ENCODE measurements around the gene ASCC1. TPM values are rescaled to one million over a fixed set of nuclear protein-coding genes. Genes with fewer than 3 reads are reported as not detected.

Gene ASCC1
- total and polyA plus RNA-seq, 7 experiments from 2014 or later, result 19.4 to 33.1 (median 24.4) TPM

- peaks cover 5 to 10% of the 10 kb centered on the region in 2 donors for H3K4me1 ChIP-seq (ENCODE audit: control insufficient read depth in 2 of 2, insufficient read depth in 2 of 2, low read length in 2 of 2)
- Mint-ChIP-seq H3K27me3 (no peaks in the 10 kb centered on the region), H3K4me3 (peak overlapping the region in 7 of 10 donors; percentile 0 to 65 (median 56)), H3K36me3 (peaks cover 4 to 32% (median 18%) of the 10 kb centered on the region in 5 donors), H3K27ac (peak overlapping the region; percentile 26 to 84 (median 72)), H3K4me1 (peaks cover 21 to 79% (median 63%) of the 10 kb centered on the region in 7 donors), H3K9me3 (no peaks in the 10 kb centered on the region)
- intact Hi-C loops (cut with micrococcal nuclease), result no loop called here
- ATAC-seq (no peak), DNase-seq (no peak)
- ChIA-PET POLR2A (interaction anchor here (0.7 to 2.9 kb wide), 5 partner anchors 11 to 93 kb away, joined by 3 to 14 read pairs (median 7); partner anchors contain the start of genes ANAPC16, ASCC1 and SPOCK2), CTCF (interaction anchor here (0.6 to 1.8 kb wide), 9 partner anchors 9 to 213 kb away, joined by 3 to 8 read pairs (median 3); no protein-coding TSS in a partner anchor)
- no peak overlapping the region for H3K4me3 ChIP-seq (ENCODE audit: low read length)
- no peaks in the 10 kb centered on the region for H3K9me3 ChIP-seq (ENCODE audit: control insufficient read depth in 2 of 3, low read length in 3 of 3)
- H3K27ac ChIP-seq (ENCODE audit: low read depth, low read length), result no peak overlapping the region
- H3K36me3 ChIP-seq (ENCODE audit: control insufficient read depth in 2 of 3, insufficient read depth in 3 of 3, low read length in 3 of 3), result no peaks in the 10 kb centered on the region
- no peaks in the 10 kb centered on the region for H3K27me3 ChIP-seq (ENCODE audit: control insufficient read depth in 2 of 2, insufficient read depth in 2 of 2, low read length in 2 of 2)
Measured at GRCh38 chr10:72122221-72122620, 93.9 kb downstream of the ASCC1 start.

- Mint-ChIP-seq H3K4me3 (peak overlapping the region in 9 of 10 donors; percentile 0 to 65 (median 39)), H3K27me3 (no peaks in the 10 kb centered on the region), H3K27ac (peak overlapping the region in 7 of 9 donors; percentile 51 to 84 (median 74)), H3K36me3 (peaks cover 4 to 33% (median 22%) of the 10 kb centered on the region in 5 donors), H3K9me3 (peaks cover 0 to 4% (median 0%) of the 10 kb centered on the region in 11 donors), H3K4me1 (peaks cover 18 to 77% (median 60%) of the 10 kb centered on the region in 7 donors)
- ChIA-PET CTCF (interaction anchor here (1.8 kb wide), 1 partner anchor 13 kb away, joined by 8 read pairs; no protein-coding TSS in a partner anchor), POLR2A (interaction anchor here (0.6 to 2.9 kb wide), 2 partner anchors 13 to 36 kb away, joined by 3 to 14 read pairs; no protein-coding TSS in a partner anchor)
- Histone ChIP-seq H3K27me3 (ENCODE audit: control insufficient read depth in 2 of 2, insufficient read depth in 2 of 2, low read length in 2 of 2) (no peaks in the 10 kb centered on the region), H3K4me1 (ENCODE audit: control insufficient read depth in 2 of 2, insufficient read depth in 2 of 2, low read length in 2 of 2) (peaks cover 5 to 10% of the 10 kb centered on the region in 2 donors), H3K4me3 (ENCODE audit: low read length) (no peak overlapping the region), H3K9me3 (ENCODE audit: control insufficient read depth in 2 of 3, low read length in 3 of 3) (no peaks in the 10 kb centered on the region), H3K27ac (ENCODE audit: low read depth, low read length) (no peak overlapping the region), H3K36me3 (ENCODE audit: control insufficient read depth in 2 of 3, insufficient read depth in 3 of 3, low read length in 3 of 3) (no peaks in the 10 kb centered on the region)
- DNase-seq, result no peak
- intact Hi-C loops (cut with micrococcal nuclease), result no loop called here
- no peak for ATAC-seq
Measured at GRCh38 chr10:72121389-72121788, 94.7 kb downstream of the ASCC1 start.

GRCh38 chr10:72116372-72116771 is 99.7 kb downstream of the ASCC1 start:
- no peak for DNase-seq
- CTCF ChIA-PET, result interaction anchor here (0.7 to 2.0 kb wide), 4 partner anchors 10 to 43 kb away, joined by 3 to 10 read pairs (median 4); no protein-coding TSS in a partner anchor
- Histone ChIP-seq H3K27ac (ENCODE audit: low read depth, low read length) (no peak overlapping the region), H3K36me3 (ENCODE audit: control insufficient read depth in 2 of 3, insufficient read depth in 3 of 3, low read length in 3 of 3) (no peaks in the 10 kb centered on the region), H3K27me3 (ENCODE audit: control insufficient read depth in 2 of 2, insufficient read depth in 2 of 2, low read length in 2 of 2) (no peaks in the 10 kb centered on the region), H3K4me3 (ENCODE audit: low read length) (no peak overlapping the region), H3K4me1 (ENCODE audit: control insufficient read depth in 2 of 2, insufficient read depth in 2 of 2, low read length in 2 of 2) (no peaks in the 10 kb centered on the region), H3K9me3 (ENCODE audit: control insufficient read depth in 2 of 3, low read length in 3 of 3) (no peaks in the 10 kb centered on the region)
- intact Hi-C loops (cut with micrococcal nuclease), result no loop called here
- H3K36me3 Mint-ChIP-seq, result peaks cover 9 to 50% (median 34%) of the 10 kb centered on the region in 5 donors
- peaks cover 14 to 69% (median 49%) of the 10 kb centered on the region in 7 donors for H3K4me1 Mint-ChIP-seq
- H3K27me3 Mint-ChIP-seq, result no peaks in the 10 kb centered on the region
- H3K27ac Mint-ChIP-seq, result peak overlapping the region in 1 of 9 donors; percentile 46
- peak overlapping the region in 1 of 10 donors; percentile 23 for H3K4me3 Mint-ChIP-seq
- no peak for ATAC-seq
- H3K9me3 Mint-ChIP-seq, result peaks cover 0 to 6% (median 0%) of the 10 kb centered on the region in 11 donors
- POLR2A ChIA-PET, result interaction anchor here (0.6 to 3.4 kb wide), 4 partner anchors 8 to 220 kb away, joined by 3 to 19 read pairs (median 10); partner anchors contain the start of gene SPOCK2

GRCh38 chr10:72114706-72115450 is 101.2 kb downstream of the ASCC1 start:
- POLR2A ChIA-PET, result interaction anchor here (0.6 to 3.4 kb wide), 6 partner anchors 10 to 45 kb away, joined by 3 to 19 read pairs (median 4); partner anchors contain the start of gene SPOCK2
- peak overlapping the region in 1 of 10 donors; percentile 16 for H3K4me3 Mint-ChIP-seq
- H3K36me3 Mint-ChIP-seq, result peaks cover 9 to 47% (median 29%) of the 10 kb centered on the region in 5 donors

GRCh38 chr10:72110673-72111401 is 105.2 kb downstream of the ASCC1 start:
- H3K36me3 ChIP-seq (ENCODE audit: control insufficient read depth in 2 of 3, insufficient read depth in 3 of 3, low read length in 3 of 3), result no peaks in the 10 kb centered on the region
- CTCF ChIA-PET, result no interaction called here
- POLR2A ChIA-PET, result interaction anchor here (1.5 kb wide), 1 partner anchor 23 kb away, joined by 7 read pairs; the partner anchor contains the start of gene SPOCK2
- peaks cover 32 to 51% of the 10 kb centered on the region in 2 donors for H3K4me1 ChIP-seq (ENCODE audit: control insufficient read depth in 2 of 2, insufficient read depth in 2 of 2, low read length in 2 of 2)
- H3K4me3 ChIP-seq (ENCODE audit: low read length), result no peak overlapping the region
- no peaks in the 10 kb centered on the region for H3K27me3 ChIP-seq (ENCODE audit: control insufficient read depth in 2 of 2, insufficient read depth in 2 of 2, low read length in 2 of 2)
- no peak overlapping the region for H3K27ac ChIP-seq (ENCODE audit: low read depth, low read length)
- no peaks in the 10 kb centered on the region for H3K27me3 Mint-ChIP-seq
- intact Hi-C loops (cut with micrococcal nuclease), result loop anchor here in 1 of 2 donors (1.0 kb wide), 1 partner anchor 21 kb away; no protein-coding TSS in a partner anchor
- peak overlapping the region in 3 of 10 donors; percentile 12 to 52 (median 16) for H3K4me3 Mint-ChIP-seq
- no peaks in the 10 kb centered on the region for H3K9me3 ChIP-seq (ENCODE audit: control insufficient read depth in 2 of 3, low read length in 3 of 3)
- peak overlapping the region in 8 of 9 donors; percentile 72 to 96 (median 87) for H3K27ac Mint-ChIP-seq
- peaks cover 4 to 27% (median 14%) of the 10 kb centered on the region in 5 donors for H3K36me3 Mint-ChIP-seq
- no peaks in the 10 kb centered on the region for H3K9me3 Mint-ChIP-seq
- peaks cover 51 to 91% (median 81%) of the 10 kb centered on the region in 7 donors for H3K4me1 Mint-ChIP-seq
- DNase-seq, result no peak
- no peak for ATAC-seq

More at GRCh38 chr10:72114706-72115450, 101.2 kb downstream of the ASCC1 start:
- peaks cover 0 to 6% (median 0%) of the 10 kb centered on the region in 11 donors for H3K9me3 Mint-ChIP-seq
- H3K36me3 ChIP-seq (ENCODE audit: control insufficient read depth in 2 of 3, insufficient read depth in 3 of 3, low read length in 3 of 3), result no peaks in the 10 kb centered on the region
- H3K27me3 Mint-ChIP-seq, result no peaks in the 10 kb centered on the region
- no peak overlapping the region for H3K27ac ChIP-seq (ENCODE audit: low read depth, low read length)
- H3K4me3 ChIP-seq (ENCODE audit: low read length), result no peak overlapping the region
- ATAC-seq (no peak), DNase-seq (no peak)
- H3K4me1 ChIP-seq (ENCODE audit: control insufficient read depth in 2 of 2, insufficient read depth in 2 of 2, low read length in 2 of 2), result peaks cover 0 to 13% of the 10 kb centered on the region in 2 donors
- H3K4me1 Mint-ChIP-seq, result peaks cover 17 to 71% (median 53%) of the 10 kb centered on the region in 7 donors
- intact Hi-C loops (cut with micrococcal nuclease), result no loop called here
- H3K27me3 ChIP-seq (ENCODE audit: control insufficient read depth in 2 of 2, insufficient read depth in 2 of 2, low read length in 2 of 2), result no peaks in the 10 kb centered on the region
- no peaks in the 10 kb centered on the region for H3K9me3 ChIP-seq (ENCODE audit: control insufficient read depth in 2 of 3, low read length in 3 of 3)
- H3K27ac Mint-ChIP-seq, result peak overlapping the region in 4 of 9 donors; percentile 13 to 76 (median 35)
- CTCF ChIA-PET, result no interaction called here

Data from naive thymus-derived CD4-positive, alpha-beta T cell (primary cell).